GM21717 (cell line): Measurements from ENCODE around the gene EHHADH.

ENCODE experiments used
- ATAC-seq: cut with Tn5 transposase; IDR thresholded peaks from one replicate; pipeline ENCODE4 v1.9.1; 2021; ENCODE audit warnings: mild to moderate bottlenecking, moderate library complexity; ENCODE audit not compliant: unreplicated experiment

The EHHADH gene

GRCh38 chr3:185253645-185254410, at the start of gene EHHADH:
TSS of gene EHHADH (minus strand) at chr3:185254049. CDS start at chr3:185254022, 27 bp downstream.
- ATAC-seq, result no peak

GRCh38 chr3:185299918-185300426, 46.1 kb upstream of the EHHADH start:
- ATAC-seq, result peak; percentile 90

- no peak for ATAC-seq
Measured at GRCh38 chr3:185297867-185298266, 44.0 kb upstream of the EHHADH start.

- ATAC-seq, result no peak
Measured at GRCh38 chr3:185292238-185292637, 38.4 kb upstream of the EHHADH start.

- ATAC-seq, result peak; percentile 78
Measured at GRCh38 chr3:185290266-185290665, 36.4 kb upstream of the EHHADH start.

GRCh38 chr3:185283374-185283935, 29.6 kb upstream of the EHHADH start:
- ATAC-seq, result no peak

- peak; percentile 94 for ATAC-seq
Measured at GRCh38 chr3:185282696-185283373, 29.0 kb upstream of the EHHADH start.

- no peak for ATAC-seq
Measured at GRCh38 chr3:185280572-185281365, 26.9 kb upstream of the EHHADH start.

- no peak for ATAC-seq
Measured at GRCh38 chr3:185279587-185280138, 25.8 kb upstream of the EHHADH start.

- ATAC-seq, result no peak
Measured at GRCh38 chr3:185276415-185276814, 22.6 kb upstream of the EHHADH start.

- no peak for ATAC-seq
Measured at GRCh38 chr3:185272033-185272432, 18.2 kb upstream of the EHHADH start.

GRCh38 chr3:185270956-185271332, 17.1 kb upstream of the EHHADH start:
- ATAC-seq, result no peak

- ATAC-seq, result no peak
Measured at GRCh38 chr3:185270262-185270955, 16.6 kb upstream of the EHHADH start.

- no peak for ATAC-seq
Measured at GRCh38 chr3:185268194-185268962, 14.5 kb upstream of the EHHADH start.

GRCh38 chr3:185267193-185267592, 13.3 kb upstream of the EHHADH start:
- ATAC-seq, result no peak

- ATAC-seq, result no peak
Measured at GRCh38 chr3:185264849-185265553, 11.2 kb upstream of the EHHADH start.

GRCh38 chr3:185263423-185263822, 9.6 kb upstream of the EHHADH start:
- ATAC-seq, result no peak

GRCh38 chr3:185257334-185257733, 3.5 kb upstream of the EHHADH start:
- no peak for ATAC-seq

GRCh38 chr3:185254799-185255198, 950 bp upstream of the EHHADH start:
- ATAC-seq, result no peak
